ENCODE data around the gene GLB1L3.

Gene GLB1L3

GRCh38 chr11:134365011-134365925 lies 89.1 kb downstream of the GLB1L3 start:
- DNase-seq, result no peak

GRCh38 chr11:134366254-134366653 lies 90.1 kb downstream of the GLB1L3 start:
- DNase-seq, result no peak

DNA sequence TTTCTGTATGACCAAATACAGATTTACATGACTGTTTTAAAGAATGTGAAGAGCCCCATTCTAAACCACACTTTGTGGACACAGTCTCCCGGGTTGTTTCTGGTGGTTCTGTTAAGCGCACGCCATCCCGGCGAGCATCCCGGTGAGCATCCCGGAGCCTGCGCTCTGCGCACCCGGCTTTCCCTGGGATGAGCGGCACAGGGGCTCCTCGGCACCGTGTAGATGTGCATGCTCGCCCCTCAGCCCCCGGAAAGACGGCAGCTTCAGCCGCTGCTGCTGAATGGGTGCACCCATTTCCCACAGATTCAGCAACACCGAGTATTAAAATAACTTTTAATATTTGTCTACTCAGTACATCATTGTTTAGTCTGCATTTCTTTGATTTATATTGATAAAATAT lies 91.6 kb downstream of the GLB1L3 start:
- no peak for DNase-seq

All from EL (cell line).